PFSK-1 (cell line): ENCODE measurements around the gene SRPK2.

ENCODE experiments used
- FOXP2 ChIP-seq: optimal IDR thresholded peaks from 2 replicates; pipeline ENCODE3; 2011; ENCODE audit warnings: borderline replicate concordance, control low read depth, inconsistent platforms; ENCODE audit not compliant: insufficient read depth; ENCODE audit errors: extremely low read length, extremely low read depth
- POLR2AphosphoS5 ChIP-seq: IDR thresholded peaks from 2 replicates; pipeline ENCODE4 v1.6.1; 2012; ENCODE audit warnings: low read depth, mild to moderate bottlenecking, control low read depth, low read length, moderate library complexity
- REST ChIP-seq, 2 experiments: IDR thresholded peaks; 2 replicates each; pipeline versions ENCODE4 v1.6.1 to v1.8.0; 2011 to 2012; ENCODE audit warnings: low read depth in 2 of 2, low read length in 2 of 2, control low read depth in 1 of 2, inconsistent platforms in 1 of 2, mild to moderate bottlenecking in 1 of 2, moderate library complexity in 1 of 2; ENCODE audit not compliant: insufficient read depth in 1 of 2
- SIN3A ChIP-seq: IDR thresholded peaks from 2 replicates; pipeline ENCODE4 v1.6.1; 2012; ENCODE audit warnings: mild to moderate bottlenecking, low read length, moderate library complexity, borderline replicate concordance; ENCODE audit not compliant: insufficient read depth
- TAF1 ChIP-seq: IDR thresholded peaks from 2 replicates; pipeline ENCODE4 v1.6.1; 2012; ENCODE audit warnings: low read length, control low read depth, borderline replicate concordance; ENCODE audit not compliant: insufficient read depth

The SRPK2 gene

GRCh38 chr7:105215821-105216220 is 172.9 kb downstream of the SRPK2 start:
- no peak for TF ChIP-seq SIN3A

GRCh38 chr7:105215182-105215581 is 173.5 kb downstream of the SRPK2 start:
- TF ChIP-seq SIN3A (no peak), REST (IDR thresholded peaks at IDR 0.05; ENCODE audit: insufficient read depth in 1 of 2, low read depth in 2 of 2, low read length in 2 of 2) (no peak), TAF1 (no peak), POLR2AphosphoS5 (no peak), FOXP2 (no peak)

- no peak for TF ChIP-seq TAF1
- no peak for TF ChIP-seq POLR2AphosphoS5
- TF ChIP-seq REST (IDR thresholded peaks at IDR 0.05; ENCODE audit: insufficient read depth in 1 of 2, low read depth in 2 of 2, low read length in 2 of 2): no peak
- no peak for TF ChIP-seq SIN3A
- no peak for TF ChIP-seq FOXP2
These were observed 175.1 kb downstream of the SRPK2 start for GRCh38 chr7:105213611-105214010.

GRCh38 chr7:105212212-105212611 is 176.5 kb downstream of the SRPK2 start:
- TF ChIP-seq SIN3A: no peak
- no peak for TF ChIP-seq POLR2AphosphoS5
- TF ChIP-seq REST (IDR thresholded peaks at IDR 0.05; ENCODE audit: insufficient read depth in 1 of 2, low read depth in 2 of 2, low read length in 2 of 2): no peak
- no peak for TF ChIP-seq TAF1
- TF ChIP-seq FOXP2: no peak

- TF ChIP-seq POLR2AphosphoS5: no peak
- TF ChIP-seq REST (IDR thresholded peaks at IDR 0.05; ENCODE audit: insufficient read depth in 1 of 2, low read depth in 2 of 2, low read length in 2 of 2): no peak
- TF ChIP-seq FOXP2: no peak
- no peak for TF ChIP-seq TAF1
- TF ChIP-seq SIN3A: no peak
These were observed 178.0 kb downstream of the SRPK2 start for GRCh38 chr7:105210721-105211205.
